Tibial nerve (tissue), 4 donors: ENCODE data around the gene EIF4H. TPM values are rescaled to one million over a fixed set of nuclear protein-coding genes. Genes with fewer than 3 reads are reported as not detected.
"Not testable (repeated sequence)": the region's sequence is repeated elsewhere in the genome, so short reads cannot be mapped to it uniquely, and the experiment has no call there.

Source experiments
- DNase-seq, 2 donors: peaks; one replicate each; pipeline ENCODE4 v3.0.0-alpha.2; 2019; ENCODE audit warnings: low spot score in 2 of 2
- H3K27ac ChIP-seq, 4 donors: fragments of 200-600 bp; sonication (generic) in 3 of 4; one replicate each; pipeline ENCODE4 v1.5.1; 2017 to 2019; ENCODE audit warnings: mild to moderate bottlenecking in 1 of 4
- H3K27me3 ChIP-seq, 2 donors: fragments of 200-600 bp; sonication (generic) in 1 of 2; one replicate each; pipeline versions ENCODE4 v1.5.1 to v1.6.0; 2017 to 2019
- H3K36me3 ChIP-seq, 3 donors: fragments of 200-600 bp; sonication (generic); one replicate each; pipeline ENCODE4 v1.5.1; 2018 to 2019
- H3K4me1 ChIP-seq, 4 donors: fragments of 200-600 bp; sonication (generic) in 3 of 4; one replicate each; pipeline ENCODE4 v1.5.1; 2017 to 2019
- H3K4me3 ChIP-seq, 4 donors: fragments of 200-600 bp; sonication (generic) in 3 of 4; one replicate each; pipeline ENCODE4 v1.5.1; 2017 to 2019; ENCODE audit warnings: mild to moderate bottlenecking in 1 of 4, moderate library complexity in 1 of 4
- H3K9me3 ChIP-seq, 4 donors: fragments of 200-600 bp; sonication (generic) in 3 of 4; one replicate each; pipeline ENCODE4 v1.5.1; 2017 to 2019
- EP300 ChIP-seq, 2 donors: sonication (generic); formaldehyde crosslinking; IDR thresholded peaks; one replicate each; pipeline ENCODE4 v1.6.1; 2017; ENCODE audit warnings: antibody characterized with exemption in 2 of 2, mild to moderate bottlenecking in 1 of 2
- POLR2A ChIP-seq, 2 donors: fragments of 450-650 bp; IDR thresholded peaks; one replicate each; pipeline ENCODE4 v1.6.1; 2017; ENCODE audit warnings: antibody characterized with exemption in 2 of 2, mild to moderate bottlenecking in 2 of 2, moderate library complexity in 2 of 2
- WGBS, 2 donors: methylation state at CpG; one replicate each; pipeline ENCODE4 v1.1.5; 2018; 5-methylcytosine and 5-hydroxymethylcytosine counted together
- total RNA-seq, 4 donors: library from RNA; depleted of rRNA; stranded (reverse); fragments of >200 nt; gene quantifications; one replicate each; pipeline ENCODE4 v1.1.0, GENCODE V29; 2016
- TF ChIP-seq, protein P1 (sequence below), 5 experiments: fragments of 200-600 bp in 3 of 5; fragments of 450-650 bp in 2 of 5; sonication (generic) in 3 of 5; IDR thresholded peaks; one replicate each; pipeline ENCODE4 v1.5.1; 2016 to 2019; ENCODE audit warnings: antibody characterized with exemption in 5 of 5, mild to moderate bottlenecking in 3 of 5, moderate library complexity in 2 of 5

The EIF4H gene
- total RNA-seq, 4 donors from 2014 or later = 184 to 211 (median 192) TPM

DNA sequence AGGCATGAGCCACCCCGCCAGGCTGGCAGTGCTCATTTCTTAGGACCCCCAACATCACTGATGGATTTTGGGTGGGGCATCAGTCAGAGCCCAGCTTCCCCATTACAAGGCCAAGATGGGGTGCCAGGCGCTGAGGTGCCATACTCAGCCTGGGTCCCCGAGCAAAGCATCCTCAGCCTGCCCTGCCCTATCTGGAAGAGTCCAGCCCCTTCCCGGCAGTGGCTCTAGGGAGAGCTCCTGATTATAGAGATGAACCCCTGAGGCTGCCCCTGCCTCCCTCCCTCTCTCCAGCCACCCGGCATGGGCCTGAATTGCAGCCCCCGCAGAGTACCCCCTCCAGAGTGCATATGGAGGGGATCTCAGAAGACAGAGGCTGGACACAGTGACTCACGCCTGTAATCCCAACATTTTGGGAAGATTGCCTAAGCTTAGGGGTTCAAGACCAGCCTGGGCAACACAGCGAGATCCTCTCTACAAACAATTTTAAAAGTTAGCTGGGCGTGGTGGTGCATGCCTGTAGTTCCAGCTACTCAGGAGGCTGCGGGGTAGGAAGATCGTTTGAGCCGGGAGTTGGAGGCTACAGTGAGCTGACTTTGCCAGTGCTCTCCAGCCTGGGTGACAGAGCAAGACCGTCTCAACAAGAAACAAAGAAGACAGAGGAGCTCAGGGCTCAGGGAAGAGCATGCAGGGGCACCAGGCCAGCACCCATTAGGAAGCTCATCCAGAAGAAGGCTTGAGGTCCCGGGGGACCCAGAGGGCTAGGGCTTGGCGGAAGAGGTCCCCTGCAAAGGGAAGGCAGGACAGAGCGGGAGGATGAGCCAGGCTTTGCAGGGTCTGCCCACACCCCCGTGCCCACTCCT is 48.9 kb downstream of the EIF4H start:
- Histone ChIP-seq H3K4me3 (no peak overlapping the region), H3K9me3 (peaks cover 0 to 5% (median 0%) of the 10 kb centered on the region in 4 donors), H3K27me3 (no peaks in the 10 kb centered on the region), H3K4me1 (no peaks in the 10 kb centered on the region), H3K36me3 (peaks cover 0 to 44% (median 0%) of the 10 kb centered on the region in 3 donors), H3K27ac (no peak overlapping the region)
- TF ChIP-seq, protein P1, sequence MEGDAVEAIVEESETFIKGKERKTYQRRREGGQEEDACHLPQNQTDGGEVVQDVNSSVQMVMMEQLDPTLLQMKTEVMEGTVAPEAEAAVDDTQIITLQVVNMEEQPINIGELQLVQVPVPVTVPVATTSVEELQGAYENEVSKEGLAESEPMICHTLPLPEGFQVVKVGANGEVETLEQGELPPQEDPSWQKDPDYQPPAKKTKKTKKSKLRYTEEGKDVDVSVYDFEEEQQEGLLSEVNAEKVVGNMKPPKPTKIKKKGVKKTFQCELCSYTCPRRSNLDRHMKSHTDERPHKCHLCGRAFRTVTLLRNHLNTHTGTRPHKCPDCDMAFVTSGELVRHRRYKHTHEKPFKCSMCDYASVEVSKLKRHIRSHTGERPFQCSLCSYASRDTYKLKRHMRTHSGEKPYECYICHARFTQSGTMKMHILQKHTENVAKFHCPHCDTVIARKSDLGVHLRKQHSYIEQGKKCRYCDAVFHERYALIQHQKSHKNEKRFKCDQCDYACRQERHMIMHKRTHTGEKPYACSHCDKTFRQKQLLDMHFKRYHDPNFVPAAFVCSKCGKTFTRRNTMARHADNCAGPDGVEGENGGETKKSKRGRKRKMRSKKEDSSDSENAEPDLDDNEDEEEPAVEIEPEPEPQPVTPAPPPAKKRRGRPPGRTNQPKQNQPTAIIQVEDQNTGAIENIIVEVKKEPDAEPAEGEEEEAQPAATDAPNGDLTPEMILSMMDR (IDR thresholded peaks at IDR 0.05) = no peak
- TF ChIP-seq EP300 (IDR thresholded peaks at IDR 0.05) (no peak), POLR2A (IDR thresholded peaks at IDR 0.05) (no peak)
- 83 to 85% methylated on average over 15 to 17 of the region's 17 CpGs for WGBS, 2 donors
- no peak for DNase-seq

DNA sequence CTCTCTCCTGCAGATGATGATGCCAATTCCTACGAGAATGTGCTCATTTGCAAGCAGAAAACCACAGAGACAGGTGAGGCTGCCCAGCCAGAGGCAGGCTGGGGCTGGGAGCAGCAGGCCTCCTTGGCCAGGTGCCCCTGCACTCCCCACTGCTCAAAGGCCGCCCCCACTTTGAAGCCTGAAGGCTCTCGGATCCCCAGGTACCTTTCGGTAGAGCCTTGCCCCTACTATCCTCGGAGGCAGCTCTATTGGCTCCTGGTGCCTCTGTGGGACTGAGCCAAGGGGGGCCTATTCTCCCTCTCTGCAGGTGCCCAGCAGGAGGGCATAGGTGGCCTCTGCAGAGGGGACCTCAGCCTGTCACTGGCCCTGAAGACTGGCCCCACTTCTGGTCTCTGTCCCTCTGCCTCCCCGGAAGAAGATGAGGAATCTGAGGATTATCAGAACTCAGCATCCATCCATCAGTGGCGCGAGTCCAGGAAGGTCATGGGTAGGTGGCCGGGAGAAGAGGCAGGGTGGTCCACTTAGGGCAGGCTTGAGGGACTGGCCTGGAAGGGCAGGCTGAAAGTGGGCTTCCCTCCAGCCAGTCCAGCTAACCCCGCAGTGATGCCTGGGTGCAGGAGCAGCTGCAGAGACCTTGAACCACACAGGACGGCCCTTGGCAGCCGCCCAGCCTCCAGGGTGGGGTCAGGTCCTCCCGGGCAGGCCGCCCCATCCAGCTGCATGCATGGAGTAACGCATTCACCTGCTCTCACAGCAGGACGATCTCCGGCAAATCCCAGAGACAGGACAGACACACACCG is 49.8 kb downstream of the EIF4H start:
- H3K4me1 ChIP-seq = no peaks in the 10 kb centered on the region
- TF ChIP-seq EP300 (IDR thresholded peaks at IDR 0.05) = no peak
- 68 to 71% methylated on average over 8 to 13 of the region's 18 CpGs for WGBS, 2 donors

DNA sequence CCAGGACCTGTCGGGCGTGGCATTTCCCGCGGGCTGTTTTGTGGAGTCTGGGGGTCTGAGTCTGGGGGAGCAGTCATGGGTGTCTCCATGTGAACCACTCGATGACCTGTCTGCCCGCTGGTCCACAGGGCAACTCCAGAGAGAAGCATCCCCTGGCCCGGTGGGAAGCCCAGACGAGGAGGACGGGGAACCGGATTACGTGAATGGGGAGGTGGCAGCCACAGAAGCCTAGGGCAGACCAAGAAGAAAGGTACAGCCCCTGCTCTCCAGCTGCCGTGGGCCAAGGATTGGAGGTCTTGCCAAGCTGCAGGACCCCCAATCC is 50.3 kb downstream of the EIF4H start:
- DNase-seq = no peak
- no peaks in the 10 kb centered on the region for H3K9me3 ChIP-seq
- no peaks in the 10 kb centered on the region for H3K4me1 ChIP-seq
- no peak overlapping the region for H3K27ac ChIP-seq
- peaks cover 0 to 57% (median 0%) of the 10 kb centered on the region in 3 donors for H3K36me3 ChIP-seq
- H3K4me3 ChIP-seq = no peak overlapping the region
- H3K27me3 ChIP-seq = no peaks in the 10 kb centered on the region
- TF ChIP-seq, protein P1 (IDR thresholded peaks at IDR 0.05) = no peak
- TF ChIP-seq POLR2A (IDR thresholded peaks at IDR 0.05) (no peak), EP300 (IDR thresholded peaks at IDR 0.05) (no peak)
- 87 to 95% methylated on average over 9 to 12 of the region's 12 CpGs for WGBS, 2 donors

More for the DNA sequence above, 49.8 kb downstream of the EIF4H start:
- DNase-seq = no peak
- Histone ChIP-seq H3K27me3 (no peaks in the 10 kb centered on the region), H3K27ac (no peak overlapping the region), H3K9me3 (no peaks in the 10 kb centered on the region), H3K4me3 (no peak overlapping the region), H3K36me3 (peaks cover 0 to 52% (median 0%) of the 10 kb centered on the region in 3 donors)

DNA sequence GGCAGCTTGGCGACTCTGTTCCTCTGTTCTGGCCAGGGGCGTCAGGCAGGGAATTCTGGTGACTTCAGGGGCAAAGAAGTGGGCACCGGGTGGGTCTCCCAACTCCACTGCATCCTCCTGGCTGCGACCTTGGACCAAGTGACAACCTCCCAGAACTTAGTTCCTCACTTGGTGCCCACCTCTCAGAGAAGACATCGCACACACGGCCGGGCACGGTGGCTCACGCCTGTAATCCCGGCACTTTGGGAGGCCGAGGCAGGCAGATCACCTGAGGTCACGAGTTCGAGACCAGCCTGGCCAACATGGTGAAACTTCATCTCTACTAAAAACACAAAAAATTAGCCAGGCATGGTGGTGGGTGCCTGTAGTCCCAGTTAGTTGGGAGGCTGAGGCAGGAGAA is 50.8 kb downstream of the EIF4H start:
- not testable (repeated sequence) for DNase-seq, H3K27me3 ChIP-seq, H3K9me3 ChIP-seq, H3K27ac ChIP-seq, H3K4me3 ChIP-seq, H3K4me1 ChIP-seq
- H3K36me3 ChIP-seq = peaks cover 0 to 62% (median 0%) of the 10 kb centered on the region in 3 donors
- 92 to 98% methylated on average over 12 to 13 of the region's 13 CpGs for WGBS, 2 donors

DNA sequence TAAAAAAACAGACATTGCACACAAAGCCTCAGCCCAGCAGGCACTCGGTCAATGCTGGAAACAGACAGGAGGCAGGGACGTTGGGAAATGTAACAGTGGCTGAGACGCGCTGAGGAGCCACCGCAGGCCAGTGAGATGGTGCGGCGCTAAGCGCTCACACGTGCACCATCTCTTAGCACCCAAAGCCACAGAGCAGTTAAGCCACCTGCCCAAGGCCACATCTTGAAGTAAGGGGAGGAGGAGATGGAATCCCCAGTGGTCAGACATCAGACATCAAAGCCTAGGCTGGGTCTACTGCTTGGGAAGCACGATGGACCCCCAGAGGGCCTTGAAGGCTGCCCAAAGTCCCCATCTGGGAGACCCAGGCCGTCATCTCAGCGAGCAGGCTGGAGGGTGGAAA is 51.2 kb downstream of the EIF4H start:
- Histone ChIP-seq H3K27ac (no peak overlapping the region), H3K4me1 (no peaks in the 10 kb centered on the region), H3K9me3 (no peaks in the 10 kb centered on the region), H3K27me3 (no peaks in the 10 kb centered on the region), H3K4me3 (no peak overlapping the region), H3K36me3 (peaks cover 0 to 67% (median 0%) of the 10 kb centered on the region in 3 donors)
- WGBS, 2 donors = 86 to 87% methylated on average over 12 of the region's 12 CpGs
- TF ChIP-seq, protein P1 (IDR thresholded peaks at IDR 0.05) = no peak
- no peak for TF ChIP-seq POLR2A (IDR thresholded peaks at IDR 0.05)
- no peak for TF ChIP-seq EP300 (IDR thresholded peaks at IDR 0.05)
- no peak for DNase-seq

DNA sequence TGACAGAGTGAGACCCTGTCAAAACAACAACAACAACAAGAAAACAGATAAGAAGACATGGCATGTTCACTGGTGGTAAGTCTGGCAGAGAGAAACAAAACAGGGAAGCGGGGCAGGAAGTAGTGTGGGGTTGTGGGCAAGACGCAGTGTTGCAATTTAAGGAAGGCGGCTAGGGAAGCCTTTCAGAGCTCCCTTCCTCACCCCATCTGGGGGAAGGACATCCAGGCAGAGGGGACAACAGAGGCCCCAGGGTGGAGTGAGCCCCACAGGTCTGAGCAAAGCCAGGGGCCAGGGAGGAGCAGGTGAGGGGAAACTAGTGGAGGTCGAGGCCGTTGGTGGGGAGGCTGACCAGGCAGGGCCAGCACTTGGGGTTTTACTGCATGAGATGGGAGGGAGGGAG is 52.5 kb downstream of the EIF4H start:
- peaks cover 0 to 79% (median 0%) of the 10 kb centered on the region in 3 donors for H3K36me3 ChIP-seq
- H3K9me3 ChIP-seq = no peaks in the 10 kb centered on the region
- H3K27ac ChIP-seq = no peak overlapping the region
- no peaks in the 10 kb centered on the region for H3K4me1 ChIP-seq
- TF ChIP-seq, protein P1 (IDR thresholded peaks at IDR 0.05) = no peak
- peak in 1 of 2 donors; percentile 52 for TF ChIP-seq EP300 (IDR thresholded peaks at IDR 0.05)
- 84 to 85% methylated on average over 5 of the region's 5 CpGs for WGBS, 2 donors
- H3K27me3 ChIP-seq = no peaks in the 10 kb centered on the region
- no peak overlapping the region for H3K4me3 ChIP-seq
- no peak for DNase-seq
